ENCODE data around the gene SHROOM4. TPM values are rescaled to one million over a fixed set of nuclear protein-coding genes. Genes with fewer than 3 reads are reported as not detected.

SHROOM4 gene
- total and polyA plus RNA-seq, 5 donors from 2014 or later, result 0.17 TPM; not detected in 4

GRCh38 chrX:50668860-50669259 lies 145.1 kb downstream of the SHROOM4 start:
- no peak for ATAC-seq (ENCODE audit: low read depth in 2 of 2)
- Histone ChIP-seq H3K27me3 (ENCODE audit: control insufficient read depth, insufficient read depth, low read length) (no peaks in the 10 kb centered on the region), H3K4me3 (ENCODE audit: low read depth, low read length) (no peak overlapping the region), H3K9me3 (ENCODE audit: control insufficient read depth in 2 of 2, low read length in 2 of 2) (no peaks in the 10 kb centered on the region), H3K4me1 (ENCODE audit: control insufficient read depth, insufficient read depth, low read length, poor library complexity, severe bottlenecking) (no peaks in the 10 kb centered on the region), H3K36me3 (ENCODE audit: control insufficient read depth, insufficient read depth, low read length) (no peaks in the 10 kb centered on the region), H3K27ac (ENCODE audit: insufficient read depth, low read length, poor library complexity, severe bottlenecking) (no peak overlapping the region)
- Mint-ChIP-seq H3K27ac (no peak overlapping the region), H3K27me3 (peaks cover 4% of the 10 kb centered on the region), H3K4me1 (no peaks in the 10 kb centered on the region), H3K9me3 (no peaks in the 10 kb centered on the region), H3K4me3 (no peak overlapping the region), H3K36me3 (no peaks in the 10 kb centered on the region)
- no peak for DNase-seq

- no peaks in the 10 kb centered on the region for H3K36me3 ChIP-seq (ENCODE audit: control insufficient read depth, insufficient read depth, low read length)
- Mint-ChIP-seq H3K27ac (no peak overlapping the region), H3K9me3 (peaks cover 0 to 2% (median 0%) of the 10 kb centered on the region in 7 donors), H3K4me1 (no peaks in the 10 kb centered on the region), H3K36me3 (no peaks in the 10 kb centered on the region), H3K4me3 (no peak overlapping the region), H3K27me3 (no peaks in the 10 kb centered on the region)
- ATAC-seq (ENCODE audit: low read depth in 2 of 2), result no peak
- no peaks in the 10 kb centered on the region for H3K27me3 ChIP-seq (ENCODE audit: control insufficient read depth, insufficient read depth, low read length)
- no peak for DNase-seq
- no peaks in the 10 kb centered on the region for H3K9me3 ChIP-seq (ENCODE audit: control insufficient read depth in 2 of 2, low read length in 2 of 2)
- H3K4me1 ChIP-seq (ENCODE audit: control insufficient read depth, insufficient read depth, low read length, poor library complexity, severe bottlenecking), result no peaks in the 10 kb centered on the region
- H3K4me3 ChIP-seq (ENCODE audit: low read depth, low read length), result no peak overlapping the region
- H3K27ac ChIP-seq (ENCODE audit: insufficient read depth, low read length, poor library complexity, severe bottlenecking), result no peak overlapping the region
Observed at GRCh38 chrX:50648156-50648555, 165.8 kb downstream of the SHROOM4 start.

- Mint-ChIP-seq H3K27ac (no peak overlapping the region), H3K9me3 (peaks cover 0 to 2% (median 0%) of the 10 kb centered on the region in 7 donors), H3K4me3 (no peak overlapping the region), H3K4me1 (no peaks in the 10 kb centered on the region), H3K27me3 (no peaks in the 10 kb centered on the region), H3K36me3 (no peaks in the 10 kb centered on the region)
- no peaks in the 10 kb centered on the region for H3K36me3 ChIP-seq (ENCODE audit: control insufficient read depth, insufficient read depth, low read length)
- H3K4me1 ChIP-seq (ENCODE audit: control insufficient read depth, insufficient read depth, low read length, poor library complexity, severe bottlenecking), result no peaks in the 10 kb centered on the region
- H3K9me3 ChIP-seq (ENCODE audit: control insufficient read depth in 2 of 2, low read length in 2 of 2), result no peaks in the 10 kb centered on the region
- H3K27me3 ChIP-seq (ENCODE audit: control insufficient read depth, insufficient read depth, low read length), result no peaks in the 10 kb centered on the region
- ATAC-seq (ENCODE audit: low read depth in 2 of 2), result no peak
- no peak overlapping the region for H3K4me3 ChIP-seq (ENCODE audit: low read depth, low read length)
- no peak for DNase-seq
- H3K27ac ChIP-seq (ENCODE audit: insufficient read depth, low read length, poor library complexity, severe bottlenecking), result no peak overlapping the region
Observed at GRCh38 chrX:50644496-50644895, 169.5 kb downstream of the SHROOM4 start.

- no peak for DNase-seq
Observed at GRCh38 chrX:50643525-50644137, 170.4 kb downstream of the SHROOM4 start.

GRCh38 chrX:50638123-50638522 lies 175.9 kb downstream of the SHROOM4 start:
- Histone ChIP-seq H3K4me3 (ENCODE audit: low read depth, low read length) (no peak overlapping the region), H3K27ac (ENCODE audit: insufficient read depth, low read length, poor library complexity, severe bottlenecking) (no peak overlapping the region), H3K36me3 (ENCODE audit: control insufficient read depth, insufficient read depth, low read length) (no peaks in the 10 kb centered on the region), H3K4me1 (ENCODE audit: control insufficient read depth, insufficient read depth, low read length, poor library complexity, severe bottlenecking) (no peaks in the 10 kb centered on the region), H3K27me3 (ENCODE audit: control insufficient read depth, insufficient read depth, low read length) (no peaks in the 10 kb centered on the region), H3K9me3 (ENCODE audit: control insufficient read depth in 2 of 2, low read length in 2 of 2) (no peaks in the 10 kb centered on the region)
- Mint-ChIP-seq H3K27ac (no peak overlapping the region), H3K36me3 (no peaks in the 10 kb centered on the region), H3K4me3 (no peak overlapping the region), H3K9me3 (peaks cover 0 to 1% (median 0%) of the 10 kb centered on the region in 7 donors), H3K27me3 (no peaks in the 10 kb centered on the region), H3K4me1 (no peaks in the 10 kb centered on the region)
- ATAC-seq (ENCODE audit: low read depth in 2 of 2), result no peak
- DNase-seq, result peak in 1 of 3 donors; percentile 0

More at GRCh38 chrX:50643525-50644137, 170.4 kb downstream of the SHROOM4 start:
- H3K36me3 Mint-ChIP-seq, result no peaks in the 10 kb centered on the region
- Histone ChIP-seq H3K27me3 (ENCODE audit: control insufficient read depth, insufficient read depth, low read length) (no peaks in the 10 kb centered on the region), H3K27ac (ENCODE audit: insufficient read depth, low read length, poor library complexity, severe bottlenecking) (no peak overlapping the region), H3K9me3 (ENCODE audit: control insufficient read depth in 2 of 2, low read length in 2 of 2) (no peaks in the 10 kb centered on the region), H3K36me3 (ENCODE audit: control insufficient read depth, insufficient read depth, low read length) (no peaks in the 10 kb centered on the region), H3K4me3 (ENCODE audit: low read depth, low read length) (no peak overlapping the region), H3K4me1 (ENCODE audit: control insufficient read depth, insufficient read depth, low read length, poor library complexity, severe bottlenecking) (no peaks in the 10 kb centered on the region)
- H3K4me3 Mint-ChIP-seq, result no peak overlapping the region
- no peaks in the 10 kb centered on the region for H3K4me1 Mint-ChIP-seq
- peaks cover 0 to 3% (median 0%) of the 10 kb centered on the region in 7 donors for H3K9me3 Mint-ChIP-seq
- no peak for ATAC-seq (ENCODE audit: low read depth in 2 of 2)
- H3K27me3 Mint-ChIP-seq, result no peaks in the 10 kb centered on the region
- H3K27ac Mint-ChIP-seq, result no peak overlapping the region

GRCh38 chrX:50635817-50636365 lies 178.1 kb downstream of the SHROOM4 start:
- H3K36me3 ChIP-seq (ENCODE audit: control insufficient read depth, insufficient read depth, low read length), result no peaks in the 10 kb centered on the region
- Mint-ChIP-seq H3K9me3 (peaks cover 0 to 1% (median 0%) of the 10 kb centered on the region in 7 donors), H3K36me3 (no peaks in the 10 kb centered on the region), H3K27me3 (no peaks in the 10 kb centered on the region), H3K4me3 (no peak overlapping the region), H3K4me1 (no peaks in the 10 kb centered on the region), H3K27ac (no peak overlapping the region)
- H3K4me1 ChIP-seq (ENCODE audit: control insufficient read depth, insufficient read depth, low read length, poor library complexity, severe bottlenecking), result no peaks in the 10 kb centered on the region
- no peak overlapping the region for H3K4me3 ChIP-seq (ENCODE audit: low read depth, low read length)
- no peaks in the 10 kb centered on the region for H3K27me3 ChIP-seq (ENCODE audit: control insufficient read depth, insufficient read depth, low read length)
- ATAC-seq (ENCODE audit: low read depth in 2 of 2) (no peak), DNase-seq (no peak)
- H3K27ac ChIP-seq (ENCODE audit: insufficient read depth, low read length, poor library complexity, severe bottlenecking), result no peak overlapping the region
- no peaks in the 10 kb centered on the region for H3K9me3 ChIP-seq (ENCODE audit: control insufficient read depth in 2 of 2, low read length in 2 of 2)

- DNase-seq (no peak), ATAC-seq (ENCODE audit: low read depth in 2 of 2) (no peak)
- Mint-ChIP-seq H3K27ac (no peak overlapping the region), H3K27me3 (no peaks in the 10 kb centered on the region), H3K4me3 (no peak overlapping the region), H3K9me3 (peaks cover 0 to 1% (median 0%) of the 10 kb centered on the region in 7 donors), H3K4me1 (no peaks in the 10 kb centered on the region), H3K36me3 (no peaks in the 10 kb centered on the region)
- H3K36me3 ChIP-seq (ENCODE audit: control insufficient read depth, insufficient read depth, low read length), result no peaks in the 10 kb centered on the region
- no peak overlapping the region for H3K27ac ChIP-seq (ENCODE audit: insufficient read depth, low read length, poor library complexity, severe bottlenecking)
- no peaks in the 10 kb centered on the region for H3K27me3 ChIP-seq (ENCODE audit: control insufficient read depth, insufficient read depth, low read length)
- H3K9me3 ChIP-seq (ENCODE audit: control insufficient read depth in 2 of 2, low read length in 2 of 2), result no peaks in the 10 kb centered on the region
- H3K4me3 ChIP-seq (ENCODE audit: low read depth, low read length), result no peak overlapping the region
- H3K4me1 ChIP-seq (ENCODE audit: control insufficient read depth, insufficient read depth, low read length, poor library complexity, severe bottlenecking), result no peaks in the 10 kb centered on the region
Observed at GRCh38 chrX:50635162-50635561, 178.8 kb downstream of the SHROOM4 start.

- Histone ChIP-seq H3K27ac (ENCODE audit: insufficient read depth, low read length, poor library complexity, severe bottlenecking) (no peak overlapping the region), H3K4me1 (ENCODE audit: control insufficient read depth, insufficient read depth, low read length, poor library complexity, severe bottlenecking) (no peaks in the 10 kb centered on the region), H3K4me3 (ENCODE audit: low read depth, low read length) (no peak overlapping the region), H3K9me3 (ENCODE audit: control insufficient read depth in 2 of 2, low read length in 2 of 2) (no peaks in the 10 kb centered on the region), H3K36me3 (ENCODE audit: control insufficient read depth, insufficient read depth, low read length) (no peaks in the 10 kb centered on the region), H3K27me3 (ENCODE audit: control insufficient read depth, insufficient read depth, low read length) (no peaks in the 10 kb centered on the region)
- Mint-ChIP-seq H3K4me3 (no peak overlapping the region), H3K27me3 (no peaks in the 10 kb centered on the region), H3K9me3 (peaks cover 0 to 2% (median 0%) of the 10 kb centered on the region in 7 donors), H3K27ac (no peak overlapping the region), H3K4me1 (no peaks in the 10 kb centered on the region), H3K36me3 (no peaks in the 10 kb centered on the region)
- ATAC-seq (ENCODE audit: low read depth in 2 of 2), result no peak
- no peak for DNase-seq
Observed at GRCh38 chrX:50629774-50630173, 184.2 kb downstream of the SHROOM4 start.

Data from CD4-positive, CD25-positive, alpha-beta regulatory T cell (primary cell).